GM12878 (cell line): Measurements from ENCODE around the gene PAQR7. TPM values are rescaled to one million over a fixed set of nuclear protein-coding genes. Genes with fewer than 3 reads are reported as not detected.

Experiments used
- ATAC-seq: fragments of 200-7000 bp; cut with Tn5 transposase; 3 replicates; pipeline ENCODE4 v1.9.1; 2020; ENCODE audit warnings: mild to moderate bottlenecking, moderate library complexity
- BruUV-seq: library from RNA; stranded (reverse); fragments of 400-500 nt; replicated peaks from 2 replicates; lab custom pipeline; 2021; lab: Mats Ljungman, UMichigan
- CTCF ChIA-PET: fragments of 300-600 bp; sonication (Branson Sonifier 250); formaldehyde crosslinking; extraction: SDS; loops from one replicate; lab custom pipeline; 2021; ENCODE audit warnings: inconsistent platforms; lab: Yijun Ruan, JAX
- POLR2A ChIA-PET: fragments of 350-600 bp; formaldehyde crosslinking; extraction: SDS; loops from one replicate; lab custom pipeline; 2021; ENCODE audit warnings: inconsistent platforms; lab: Charles Lee
- RAD21 ChIA-PET: fragments of 300-600 bp; sonication (Branson Sonifier 250); formaldehyde crosslinking; loops from one replicate; lab custom pipeline; 2023; ENCODE audit warnings: antibody characterized with exemption; ENCODE audit not compliant: unreplicated experiment; lab: Charles Lee
- SMC1A ChIA-PET: fragments of 300-600 bp; sonication (Branson Sonifier 250); formaldehyde crosslinking; loops from one replicate; lab custom pipeline; 2023; ENCODE audit not compliant: unreplicated experiment, uncharacterized antibody; lab: Charles Lee
- DNase-seq: peaks from one replicate; pipeline ENCODE4 v3.0.0-alpha.2; 2011; ENCODE audit warnings: low read depth, low spot score
- FAIRE-seq: peaks from 3 replicates; lab custom pipeline; 2011; peaks lifted over from hg19 to GRCh38; lab: Jason Lieb, UNC
- H2AFZ ChIP-seq: 2 replicates; pipeline ENCODE4 v1.6.0; 2011; ENCODE audit warnings: low read depth, low read length, control low read depth; ENCODE audit not compliant: control insufficient read depth
- H3K27ac ChIP-seq: 2 replicates; pipeline ENCODE4 v1.5.1; 2011; ENCODE audit warnings: control low read depth; ENCODE audit not compliant: control insufficient read depth, insufficient read depth
- H3K27me3 ChIP-seq, 2 experiments: replicated peaks in 1 of 2; 2 replicates each; pipeline versions ENCODE4 v1.6.0 to v1.6.1; 2011; ENCODE audit warnings: low read length in 1 of 2; ENCODE audit not compliant: control insufficient read depth in 2 of 2, insufficient read depth in 2 of 2
- H3K36me3 ChIP-seq, 2 experiments: 2 replicates each; pipeline ENCODE4 v1.5.1; 2011; ENCODE audit warnings: low read length in 1 of 2; ENCODE audit not compliant: control insufficient read depth in 2 of 2, insufficient read depth in 2 of 2
- H3K4me1 ChIP-seq: 2 replicates; pipeline ENCODE4 v1.6.1; 2011; ENCODE audit warnings: mild to moderate bottlenecking, low read length, moderate library complexity, mixed read lengths; ENCODE audit not compliant: control insufficient read depth, insufficient read depth
- H3K4me2 ChIP-seq: 2 replicates; pipeline ENCODE4 v1.6.0; 2011; ENCODE audit warnings: control low read depth; ENCODE audit not compliant: control insufficient read depth, insufficient read depth
- H3K4me3 ChIP-seq: fragments of 200-600 bp; sonication (generic); 2 replicates; pipeline ENCODE4 v1.5.1; 2016
- H3K79me2 ChIP-seq: 2 replicates; pipeline ENCODE4 v1.6.0; 2011; ENCODE audit warnings: low read length; ENCODE audit not compliant: control insufficient read depth, insufficient read depth
- H3K9ac ChIP-seq: 2 replicates; pipeline ENCODE4 v1.8.0; 2011; ENCODE audit warnings: low read length, control low read depth, mixed read lengths; ENCODE audit not compliant: control insufficient read depth, insufficient read depth
- H3K9me3 ChIP-seq: replicated peaks from 3 replicates; pipeline ENCODE4 v1.5.1; 2011; ENCODE audit warnings: mild to moderate bottlenecking, low read length; ENCODE audit not compliant: control insufficient read depth, insufficient read depth
- H4K20me1 ChIP-seq: 2 replicates; pipeline ENCODE4 v1.6.0; 2011; ENCODE audit not compliant: control insufficient read depth, insufficient read depth
- BACH1 ChIP-seq: fragments of 450-650 bp; IDR thresholded peaks from 2 replicates; pipeline ENCODE4 v1.6.1; 2017; ENCODE audit warnings: mild to moderate bottlenecking, borderline replicate concordance
- CHD1 ChIP-seq: IDR thresholded peaks from 2 replicates; pipeline ENCODE4 v1.6.1; 2012; ENCODE audit warnings: low read depth, low read length, improper control_type of control experiment
- CHD4 ChIP-seq: fragments of 200-600 bp; sonication (generic); IDR thresholded peaks from 2 replicates; pipeline ENCODE4 v1.6.1; 2016; ENCODE audit warnings: mild to moderate bottlenecking
- HDAC2 ChIP-seq: fragments of 200-600 bp; sonication (generic); IDR thresholded peaks from 2 replicates; pipeline ENCODE4 v1.6.1; 2017
- LARP7 ChIP-seq: fragments of 450-650 bp; IDR thresholded peaks from 2 replicates; pipeline ENCODE4 v1.6.1; 2017; ENCODE audit warnings: mild to moderate bottlenecking
- MAX ChIP-seq: IDR thresholded peaks from 2 replicates; pipeline ENCODE4 v1.6.1; 2012; ENCODE audit warnings: low read depth, low read length, improper control_type of control experiment
- NFYA ChIP-seq: IDR thresholded peaks from 2 replicates; pipeline ENCODE4 v1.6.1; 2011; ENCODE audit warnings: low read depth, mild to moderate bottlenecking, low read length, improper control_type of control experiment, borderline replicate concordance
- NR2C2 ChIP-seq: IDR thresholded peaks from 2 replicates; pipeline ENCODE4 v1.6.1; 2011; ENCODE audit warnings: borderline replicate concordance, low read depth; ENCODE audit not compliant: control insufficient read depth, insufficient read length
- RAD21 ChIP-seq: IDR thresholded peaks from 2 replicates; pipeline ENCODE4 v1.6.1; 2011; ENCODE audit warnings: mild to moderate bottlenecking, low read depth, low read length, moderate library complexity; ENCODE audit not compliant: insufficient read depth
- REST ChIP-seq: IDR thresholded peaks from 2 replicates; pipeline ENCODE4 v1.6.1; 2012; ENCODE audit warnings: mild to moderate bottlenecking, low read depth, low read length
- RFX5 ChIP-seq: IDR thresholded peaks from 2 replicates; pipeline ENCODE4 v1.6.1; 2011; ENCODE audit warnings: low read depth, low read length, improper control_type of control experiment
- SREBF1 ChIP-seq: IDR thresholded peaks from 2 replicates; pipeline ENCODE4 v1.6.1; 2012; ENCODE audit warnings: mild to moderate bottlenecking, low read length
- ZNF592 ChIP-seq: fragments of 450-650 bp; IDR thresholded peaks from 2 replicates; pipeline ENCODE4 v1.6.1; 2017; ENCODE audit warnings: mild to moderate bottlenecking, moderate library complexity
- WGBS: methylation state at CpG from one replicate; pipeline ENCODE4 v1.1.6; 2016; ENCODE audit warnings: low lambda C conversion rate; ENCODE audit not compliant: insufficient replicate concordance, insufficient coverage; ENCODE audit errors: missing lambda C conversion rate; 5-methylcytosine and 5-hydroxymethylcytosine counted together
- in situ Hi-C: fragments of 300-500 bp; cut with MboI; formaldehyde crosslinking; loops from 9 replicates; pipeline ENCODE4 v1.14.3; 2018; ENCODE audit warnings: mixed read lengths
- intact Hi-C: fragments of 100-400 bp; cut with micrococcal nuclease; formaldehyde crosslinking; loops from one replicate; pipeline ENCODE4 v1.14.2; 2022; ENCODE audit not compliant: unreplicated experiment
- polyA plus RNA-seq, 11 experiments: library from polyadenylated mRNA; depleted of rRNA in 4 of 11; unstranded in 6 of 11; stranded (reverse) in 5 of 11; fragments of >200 nt; fragmentation: Nextera tagmentation in 4 of 11; fragmentation: Illumina TruSeq in 1 of 11; extraction: Ambion mirVana in 4 of 11; extraction: Trizol in 1 of 11; gene quantifications; 1 replicate in 1 of 11; 2 replicates in 10 of 11; pipeline versions ENCODE4 v1.2.1 to v1.2.3, GENCODE V29; 2011 to 2016; ENCODE audit warnings: inconsistent platforms in 2 of 11, missing spikeins in 2 of 11, low read depth in 1 of 11
- total RNA-seq, 4 experiments: library from RNA; depleted of rRNA in 3 of 4; stranded (reverse); fragments of >200 nt in 3 of 4; fragmentation: Illumina TruSeq in 1 of 4; extraction: Trizol in 1 of 4; gene quantifications; 2 replicates each; pipeline versions ENCODE4 v1.2.1 to v1.2.3, GENCODE V29; 2013 to 2021

PAQR7 gene
- total and polyA plus RNA-seq, 10 of the 15 experiments (the other 5 are each of a cell fraction or from before 2014, with no cell fraction given) = 1.1 to 8.8 (median 5.2) TPM

GRCh38 chr1:25888426-25888987, 13.0 kb upstream of the PAQR7 start:
- ChIA-PET RAD21 (interaction anchor here (0.7 kb wide), 1 partner anchor 51 kb away, joined by 3 read pairs; no protein-coding TSS in a partner anchor), CTCF (interaction anchor here (1.2 to 1.6 kb wide), 3 partner anchors 15 to 109 kb away, joined by 3 to 6 read pairs (median 5); partner anchors contain the start of gene PAFAH2), POLR2A (no interaction called here), SMC1A (interaction anchor here (0.9 to 1.6 kb wide), 2 partner anchors 43 to 109 kb away, joined by 3 to 5 read pairs; partner anchors contain the start of gene PAFAH2)
- in situ Hi-C loops = no loop called here
- H2AFZ ChIP-seq = no peak overlapping the region
- H3K9me3 ChIP-seq = no peaks in the 10 kb centered on the region
- TF ChIP-seq LARP7 (no peak), RFX5 (no peak), SREBF1 (no peak), REST (no peak), RAD21 (no peak), MAX (no peak), NFYA (no peak), HDAC2 (no peak), ZNF592 (no peak), CHD1 (no peak), NR2C2 (no peak), CHD4 (no peak), BACH1 (no peak)
- H3K4me3 ChIP-seq = no peak overlapping the region
- 62% methylated on average over 7 of the region's 7 CpGs for WGBS
- no peaks in the 10 kb centered on the region for H4K20me1 ChIP-seq
- no peaks in the 10 kb centered on the region for H3K36me3 ChIP-seq
- H3K4me1 ChIP-seq = no peaks in the 10 kb centered on the region
- DNase-seq (no peak), FAIRE-seq (no peak), ATAC-seq (no peak)
- BruUV-seq = no TSS peak
- intact Hi-C loops = no loop called here
- no peaks in the 10 kb centered on the region for H3K79me2 ChIP-seq
- no peak overlapping the region for H3K4me2 ChIP-seq
- no peak overlapping the region for H3K27ac ChIP-seq
- H3K27me3 ChIP-seq = no peaks in the 10 kb centered on the region
- no peak overlapping the region for H3K9ac ChIP-seq
